Mesodermal cell (in vitro differentiated cells): ENCODE measurements around the gene ITPR1.

Experiments used
- H3K27ac ChIP-seq: 2 replicates; pipeline ENCODE4 v1.7.0; 2013; ENCODE audit warnings: mild to moderate bottlenecking, low read depth, low read length, moderate library complexity; ENCODE audit not compliant: severe bottlenecking
- H3K36me3 ChIP-seq: 2 replicates; pipeline ENCODE4 v1.7.1; 2013; ENCODE audit warnings: mild to moderate bottlenecking, low read length, moderate library complexity; ENCODE audit not compliant: control insufficient read depth, insufficient read depth
- H3K4me1 ChIP-seq: one replicate; pipeline ENCODE4 v1.7.1; 2013; ENCODE audit warnings: mild to moderate bottlenecking, low read length; ENCODE audit not compliant: insufficient read depth, control insufficient read depth, poor library complexity, severe bottlenecking
- H3K4me3 ChIP-seq: 2 replicates; pipeline ENCODE4 v1.7.0; 2013; ENCODE audit warnings: low read length, control low read depth, mild to moderate bottlenecking; ENCODE audit not compliant: insufficient read depth, poor library complexity, severe bottlenecking; ENCODE audit errors: extremely low read depth
- H3K9me3 ChIP-seq: 2 replicates; pipeline ENCODE4 v1.7.1; 2013; ENCODE audit warnings: mild to moderate bottlenecking, low read length, moderate library complexity; ENCODE audit not compliant: control insufficient read depth
- WGBS, 2 experiments: methylation state at CpG; one replicate each; pipeline ENCODE4 v1.1.5; 2013; ENCODE audit warnings: missing lambda C conversion rate in 2 of 2; ENCODE audit not compliant: insufficient coverage in 2 of 2; 5-methylcytosine and 5-hydroxymethylcytosine counted together

Gene ITPR1

GRCh38 chr3:4512895-4513616 lies 19.9 kb downstream of the ITPR1 start:
- no peaks in the 10 kb centered on the region for H3K9me3 ChIP-seq
- no peak overlapping the region for H3K4me3 ChIP-seq
- WGBS, 2 experiments = 50 to 56% methylated on average over 10 to 12 of the region's 15 CpGs
- H3K27ac ChIP-seq = peak overlapping the region; percentile 50
- no peaks in the 10 kb centered on the region for H3K36me3 ChIP-seq
- H3K4me1 ChIP-seq = peaks cover 14% of the 10 kb centered on the region

- H3K27ac ChIP-seq = peak overlapping the region; percentile 31
- no peaks in the 10 kb centered on the region for H3K36me3 ChIP-seq
- peaks cover 14% of the 10 kb centered on the region for H3K4me1 ChIP-seq
- 80 to 94% methylated on average over 4 to 5 of the region's 5 CpGs for WGBS, 2 experiments
- no peak overlapping the region for H3K4me3 ChIP-seq
- no peaks in the 10 kb centered on the region for H3K9me3 ChIP-seq
Observed at GRCh38 chr3:4514321-4514720, 21.2 kb downstream of the ITPR1 start.

- WGBS, 2 experiments = 100% methylated on average over 1 of the region's 1 CpG; no CpG with 5 or more reads in 1 of the 2 experiments
- H3K36me3 ChIP-seq = no peaks in the 10 kb centered on the region
- H3K9me3 ChIP-seq = no peaks in the 10 kb centered on the region
- peaks cover 14% of the 10 kb centered on the region for H3K4me1 ChIP-seq
- no peak overlapping the region for H3K27ac ChIP-seq
- H3K4me3 ChIP-seq = no peak overlapping the region
Observed at GRCh38 chr3:4514916-4515315, 21.8 kb downstream of the ITPR1 start.

- Histone ChIP-seq H3K27ac (no peak overlapping the region), H3K9me3 (no peaks in the 10 kb centered on the region), H3K36me3 (no peaks in the 10 kb centered on the region), H3K4me3 (no peak overlapping the region), H3K4me1 (peaks cover 14% of the 10 kb centered on the region)
- WGBS, 2 experiments = 92 to 94% methylated on average over 5 to 6 of the region's 7 CpGs
Observed at GRCh38 chr3:4515916-4516579, 22.9 kb downstream of the ITPR1 start.

GRCh38 chr3:4517093-4517492 lies 23.9 kb downstream of the ITPR1 start:
- H3K36me3 ChIP-seq = no peaks in the 10 kb centered on the region
- no peaks in the 10 kb centered on the region for H3K9me3 ChIP-seq
- no peak overlapping the region for H3K4me3 ChIP-seq
- H3K27ac ChIP-seq = no peak overlapping the region
- WGBS, 2 experiments = 93% methylated on average over 3 of the region's 5 CpGs; no CpG with 5 or more reads in 1 of the 2 experiments
- peaks cover 14% of the 10 kb centered on the region for H3K4me1 ChIP-seq

- 0% methylated on average over 1 of the region's 3 CpGs for WGBS, 2 experiments
- peaks cover 12% of the 10 kb centered on the region for H3K4me1 ChIP-seq
- H3K36me3 ChIP-seq = no peaks in the 10 kb centered on the region
- no peak overlapping the region for H3K27ac ChIP-seq
- no peaks in the 10 kb centered on the region for H3K9me3 ChIP-seq
- no peak overlapping the region for H3K4me3 ChIP-seq
Observed at GRCh38 chr3:4517643-4518311, 24.6 kb downstream of the ITPR1 start.

- H3K9me3 ChIP-seq = no peaks in the 10 kb centered on the region
- no peaks in the 10 kb centered on the region for H3K36me3 ChIP-seq
- H3K4me1 ChIP-seq = peaks cover 2% of the 10 kb centered on the region
- WGBS, 2 experiments = 97 to 100% methylated on average over 3 of the region's 5 CpGs
- H3K27ac ChIP-seq = no peak overlapping the region
- H3K4me3 ChIP-seq = no peak overlapping the region
Observed at GRCh38 chr3:4520033-4520816, 27.1 kb downstream of the ITPR1 start.

GRCh38 chr3:4522947-4523346 lies 29.8 kb downstream of the ITPR1 start:
- Histone ChIP-seq H3K27ac (no peak overlapping the region), H3K9me3 (no peaks in the 10 kb centered on the region), H3K36me3 (no peaks in the 10 kb centered on the region), H3K4me1 (no peaks in the 10 kb centered on the region), H3K4me3 (no peak overlapping the region)
- 92 to 100% methylated on average over 2 to 3 of the region's 7 CpGs for WGBS, 2 experiments

GRCh38 chr3:4523710-4524698 lies 30.9 kb downstream of the ITPR1 start:
- Histone ChIP-seq H3K27ac (peak overlapping the region; percentile 29), H3K4me1 (no peaks in the 10 kb centered on the region), H3K4me3 (no peak overlapping the region), H3K9me3 (no peaks in the 10 kb centered on the region), H3K36me3 (no peaks in the 10 kb centered on the region)
- 91 to 92% methylated on average over 6 to 7 of the region's 12 CpGs for WGBS, 2 experiments
